HL-60 (cell line): ENCODE measurements around the gene KAT6B.

Experiments used
- POLR2AphosphoS5 ChIP-seq: IDR thresholded peaks from 2 replicates; pipeline ENCODE4 v1.6.1; 2012; ENCODE audit warnings: low read depth
- SPI1 ChIP-seq: IDR thresholded peaks from 2 replicates; pipeline ENCODE4 v1.6.1; 2012; ENCODE audit warnings: low read depth, mild to moderate bottlenecking, borderline replicate concordance
- TF ChIP-seq, protein P1 (sequence below): IDR thresholded peaks from one replicate; pipeline ENCODE4 v1.5.1; 2011; ENCODE audit warnings: low read length, control low read depth, inconsistent platforms; ENCODE audit not compliant: insufficient read depth
- TF ChIP-seq, protein P2 (sequence below): IDR thresholded peaks from 2 replicates; pipeline ENCODE4 v1.6.1; 2012; ENCODE audit warnings: low read depth; ENCODE audit not compliant: insufficient replicate concordance

DNA sequence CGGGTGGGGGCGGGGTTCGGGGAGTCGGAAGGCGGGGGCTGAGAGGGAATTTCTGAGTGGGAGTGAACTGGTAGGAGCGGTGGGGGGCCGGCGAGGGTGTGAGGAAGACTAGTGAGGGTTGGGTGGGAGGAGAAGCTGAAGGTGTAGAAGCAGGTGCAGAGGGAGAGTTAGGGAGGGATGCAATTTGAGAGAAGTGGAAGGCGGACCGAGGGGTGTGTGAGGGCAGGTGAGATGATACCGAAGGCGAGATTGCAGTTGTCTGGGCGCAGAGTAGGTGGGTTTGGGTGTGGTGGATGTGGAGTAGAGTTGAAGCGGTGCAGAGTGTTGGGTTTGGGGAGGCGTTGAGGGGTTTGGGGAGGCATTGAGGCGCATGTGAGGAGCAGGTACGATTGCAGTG, 643 bp downstream of the KAT6B start:
- TF ChIP-seq POLR2AphosphoS5: no peak
- TF ChIP-seq, protein P1, sequence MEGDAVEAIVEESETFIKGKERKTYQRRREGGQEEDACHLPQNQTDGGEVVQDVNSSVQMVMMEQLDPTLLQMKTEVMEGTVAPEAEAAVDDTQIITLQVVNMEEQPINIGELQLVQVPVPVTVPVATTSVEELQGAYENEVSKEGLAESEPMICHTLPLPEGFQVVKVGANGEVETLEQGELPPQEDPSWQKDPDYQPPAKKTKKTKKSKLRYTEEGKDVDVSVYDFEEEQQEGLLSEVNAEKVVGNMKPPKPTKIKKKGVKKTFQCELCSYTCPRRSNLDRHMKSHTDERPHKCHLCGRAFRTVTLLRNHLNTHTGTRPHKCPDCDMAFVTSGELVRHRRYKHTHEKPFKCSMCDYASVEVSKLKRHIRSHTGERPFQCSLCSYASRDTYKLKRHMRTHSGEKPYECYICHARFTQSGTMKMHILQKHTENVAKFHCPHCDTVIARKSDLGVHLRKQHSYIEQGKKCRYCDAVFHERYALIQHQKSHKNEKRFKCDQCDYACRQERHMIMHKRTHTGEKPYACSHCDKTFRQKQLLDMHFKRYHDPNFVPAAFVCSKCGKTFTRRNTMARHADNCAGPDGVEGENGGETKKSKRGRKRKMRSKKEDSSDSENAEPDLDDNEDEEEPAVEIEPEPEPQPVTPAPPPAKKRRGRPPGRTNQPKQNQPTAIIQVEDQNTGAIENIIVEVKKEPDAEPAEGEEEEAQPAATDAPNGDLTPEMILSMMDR: no peak
- no peak for TF ChIP-seq SPI1
- TF ChIP-seq, protein P2, sequence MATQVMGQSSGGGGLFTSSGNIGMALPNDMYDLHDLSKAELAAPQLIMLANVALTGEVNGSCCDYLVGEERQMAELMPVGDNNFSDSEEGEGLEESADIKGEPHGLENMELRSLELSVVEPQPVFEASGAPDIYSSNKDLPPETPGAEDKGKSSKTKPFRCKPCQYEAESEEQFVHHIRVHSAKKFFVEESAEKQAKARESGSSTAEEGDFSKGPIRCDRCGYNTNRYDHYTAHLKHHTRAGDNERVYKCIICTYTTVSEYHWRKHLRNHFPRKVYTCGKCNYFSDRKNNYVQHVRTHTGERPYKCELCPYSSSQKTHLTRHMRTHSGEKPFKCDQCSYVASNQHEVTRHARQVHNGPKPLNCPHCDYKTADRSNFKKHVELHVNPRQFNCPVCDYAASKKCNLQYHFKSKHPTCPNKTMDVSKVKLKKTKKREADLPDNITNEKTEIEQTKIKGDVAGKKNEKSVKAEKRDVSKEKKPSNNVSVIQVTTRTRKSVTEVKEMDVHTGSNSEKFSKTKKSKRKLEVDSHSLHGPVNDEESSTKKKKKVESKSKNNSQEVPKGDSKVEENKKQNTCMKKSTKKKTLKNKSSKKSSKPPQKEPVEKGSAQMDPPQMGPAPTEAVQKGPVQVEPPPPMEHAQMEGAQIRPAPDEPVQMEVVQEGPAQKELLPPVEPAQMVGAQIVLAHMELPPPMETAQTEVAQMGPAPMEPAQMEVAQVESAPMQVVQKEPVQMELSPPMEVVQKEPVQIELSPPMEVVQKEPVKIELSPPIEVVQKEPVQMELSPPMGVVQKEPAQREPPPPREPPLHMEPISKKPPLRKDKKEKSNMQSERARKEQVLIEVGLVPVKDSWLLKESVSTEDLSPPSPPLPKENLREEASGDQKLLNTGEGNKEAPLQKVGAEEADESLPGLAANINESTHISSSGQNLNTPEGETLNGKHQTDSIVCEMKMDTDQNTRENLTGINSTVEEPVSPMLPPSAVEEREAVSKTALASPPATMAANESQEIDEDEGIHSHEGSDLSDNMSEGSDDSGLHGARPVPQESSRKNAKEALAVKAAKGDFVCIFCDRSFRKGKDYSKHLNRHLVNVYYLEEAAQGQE: no peak
